Neural cell (in vitro differentiated cells): Measurements from ENCODE around the gene ABCA2.

Experiments used
- EZH2 ChIP-seq: fragments of 200-600, 300-800 bp; shearing (Covaris generic), sonication (generic); IDR thresholded peaks from 2 replicates; pipeline ENCODE4 v1.6.1; 2014; ENCODE audit warnings: antibody characterized with exemption, low read length, borderline replicate concordance, mild to moderate bottlenecking; ENCODE audit not compliant: insufficient read depth, poor library complexity, severe bottlenecking
- MXI1 ChIP-seq: fragments of 450-650 bp; conservative IDR thresholded peaks from 2 replicates; pipeline ENCODE4 v1.6.1; 2014; ENCODE audit warnings: antibody characterized with exemption, mild to moderate bottlenecking; ENCODE audit not compliant: poor library complexity, severe bottlenecking
- POLR2AphosphoS5 ChIP-seq: IDR thresholded peaks from 2 replicates; pipeline ENCODE4 v1.6.1; 2012
- RAD21 ChIP-seq: fragments of 450-650 bp; conservative IDR thresholded peaks from 2 replicates; pipeline ENCODE4 v1.6.1; 2014; ENCODE audit warnings: antibody characterized with exemption, mild to moderate bottlenecking, moderate library complexity
- SMC3 ChIP-seq: fragments of 450-650 bp; conservative IDR thresholded peaks from 2 replicates; pipeline ENCODE4 v1.6.1; 2014; ENCODE audit warnings: antibody characterized with exemption, mild to moderate bottlenecking, moderate library complexity; ENCODE audit not compliant: poor library complexity
- TAF1 ChIP-seq: IDR thresholded peaks from 2 replicates; pipeline ENCODE4 v1.6.1; 2012; ENCODE audit warnings: low read depth
- TF ChIP-seq, protein P1 (sequence below): fragments of 450-650 bp; IDR thresholded peaks from 2 replicates; pipeline ENCODE4 v1.5.1; 2014; ENCODE audit warnings: antibody characterized with exemption, mild to moderate bottlenecking, moderate library complexity; ENCODE audit not compliant: poor library complexity, severe bottlenecking

DNA sequence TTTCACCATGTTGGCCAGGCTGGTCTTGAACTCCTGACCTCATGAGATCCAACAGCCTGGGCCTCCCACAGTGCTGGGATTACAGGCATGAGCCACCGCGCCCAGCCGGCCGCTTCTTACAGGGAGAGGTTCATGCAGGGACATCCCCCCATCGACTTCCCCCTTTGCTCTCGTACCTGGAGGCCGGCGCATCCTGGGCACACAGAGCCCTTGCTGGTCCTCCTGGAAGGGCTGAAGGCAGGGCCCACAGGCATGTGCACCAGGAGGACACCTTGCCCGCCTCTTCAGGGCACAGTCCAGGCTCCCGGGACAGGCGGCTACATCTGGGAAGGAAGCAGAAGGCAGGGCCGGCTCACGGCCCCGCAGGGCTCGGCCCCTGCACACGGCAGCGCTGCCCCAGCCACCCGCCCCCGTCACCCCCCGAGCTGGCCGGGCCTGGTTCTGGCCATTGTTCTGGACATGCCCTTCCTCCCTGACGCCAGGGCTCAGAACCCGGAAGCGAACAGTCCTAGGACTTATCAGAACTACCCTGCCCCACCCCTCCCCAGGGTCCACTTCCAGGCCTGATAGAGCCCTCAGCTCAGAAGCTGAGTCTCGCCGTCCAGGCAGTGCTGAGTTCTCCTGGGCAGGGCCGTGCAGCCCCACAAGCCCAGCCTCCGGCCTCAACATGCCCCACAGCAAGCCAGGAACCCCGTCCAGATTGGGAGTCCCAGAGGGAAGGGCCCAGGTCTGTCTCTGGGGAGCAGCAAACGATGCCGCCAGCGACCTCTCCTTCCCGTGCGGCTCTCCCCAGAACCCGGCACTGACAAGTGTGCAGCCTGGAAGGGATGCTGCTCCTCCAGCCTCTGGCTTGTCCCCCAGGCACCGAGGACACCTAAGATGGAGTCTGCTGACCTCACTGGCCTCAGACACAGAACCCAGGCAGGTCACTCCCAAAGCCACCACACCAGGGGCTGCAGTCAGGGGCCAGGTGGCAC lies 15.0 kb upstream of the ABCA2 start:
- TF ChIP-seq POLR2AphosphoS5 (no peak), RAD21 (no peak), EZH2 (no peak), SMC3 (no peak), MXI1 (no peak), TAF1 (no peak)
- TF ChIP-seq, protein P1, sequence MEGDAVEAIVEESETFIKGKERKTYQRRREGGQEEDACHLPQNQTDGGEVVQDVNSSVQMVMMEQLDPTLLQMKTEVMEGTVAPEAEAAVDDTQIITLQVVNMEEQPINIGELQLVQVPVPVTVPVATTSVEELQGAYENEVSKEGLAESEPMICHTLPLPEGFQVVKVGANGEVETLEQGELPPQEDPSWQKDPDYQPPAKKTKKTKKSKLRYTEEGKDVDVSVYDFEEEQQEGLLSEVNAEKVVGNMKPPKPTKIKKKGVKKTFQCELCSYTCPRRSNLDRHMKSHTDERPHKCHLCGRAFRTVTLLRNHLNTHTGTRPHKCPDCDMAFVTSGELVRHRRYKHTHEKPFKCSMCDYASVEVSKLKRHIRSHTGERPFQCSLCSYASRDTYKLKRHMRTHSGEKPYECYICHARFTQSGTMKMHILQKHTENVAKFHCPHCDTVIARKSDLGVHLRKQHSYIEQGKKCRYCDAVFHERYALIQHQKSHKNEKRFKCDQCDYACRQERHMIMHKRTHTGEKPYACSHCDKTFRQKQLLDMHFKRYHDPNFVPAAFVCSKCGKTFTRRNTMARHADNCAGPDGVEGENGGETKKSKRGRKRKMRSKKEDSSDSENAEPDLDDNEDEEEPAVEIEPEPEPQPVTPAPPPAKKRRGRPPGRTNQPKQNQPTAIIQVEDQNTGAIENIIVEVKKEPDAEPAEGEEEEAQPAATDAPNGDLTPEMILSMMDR: no peak
